Cardiac fibroblast (primary cell): ENCODE data around the gene TNNI3K.

Experiments
- DNase-seq, 2 donors: peaks; one replicate each; pipeline versions ENCODE4 v3.0.0 to v3.0.0-alpha.2; 2010; ENCODE audit warnings: low read depth in 2 of 2
- H3K4me3 ChIP-seq, 2 donors: replicated peaks in 1 of 2; 1 replicate in 1 of 2; 2 replicates in 1 of 2; pipeline ENCODE4 v1.5.1; 2011; ENCODE audit warnings: low read depth in 2 of 2, low read length in 2 of 2, mild to moderate bottlenecking in 2 of 2, moderate library complexity in 1 of 2
- TF ChIP-seq, protein P1 (sequence below): IDR thresholded peaks from one replicate; pipeline ENCODE4 v1.5.1; 2011; ENCODE audit warnings: low read depth, mild to moderate bottlenecking, low read length, inconsistent platforms

The TNNI3K gene

DNA sequence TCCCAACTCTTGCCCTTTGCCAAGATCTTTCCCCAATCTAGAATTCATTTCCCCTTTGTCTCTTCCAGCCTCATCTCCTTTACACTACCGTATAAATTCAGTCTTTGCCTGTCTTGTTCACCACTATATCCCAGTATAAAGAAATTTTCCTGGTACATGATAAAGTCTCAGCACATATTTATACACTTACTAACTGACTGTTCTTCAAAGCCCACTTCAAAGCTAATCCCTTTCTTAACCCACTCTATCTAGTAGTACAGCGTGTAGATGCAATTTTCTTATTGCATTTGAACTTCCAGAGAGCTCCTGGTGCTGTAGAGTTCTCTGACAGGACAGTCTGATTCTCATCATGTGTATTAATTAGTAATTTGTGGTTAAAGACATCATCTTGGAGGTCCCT, 199.1 kb downstream of the TNNI3K start:
- H3K4me3 ChIP-seq: no peak overlapping the region
- no peak for DNase-seq
- TF ChIP-seq, protein P1, sequence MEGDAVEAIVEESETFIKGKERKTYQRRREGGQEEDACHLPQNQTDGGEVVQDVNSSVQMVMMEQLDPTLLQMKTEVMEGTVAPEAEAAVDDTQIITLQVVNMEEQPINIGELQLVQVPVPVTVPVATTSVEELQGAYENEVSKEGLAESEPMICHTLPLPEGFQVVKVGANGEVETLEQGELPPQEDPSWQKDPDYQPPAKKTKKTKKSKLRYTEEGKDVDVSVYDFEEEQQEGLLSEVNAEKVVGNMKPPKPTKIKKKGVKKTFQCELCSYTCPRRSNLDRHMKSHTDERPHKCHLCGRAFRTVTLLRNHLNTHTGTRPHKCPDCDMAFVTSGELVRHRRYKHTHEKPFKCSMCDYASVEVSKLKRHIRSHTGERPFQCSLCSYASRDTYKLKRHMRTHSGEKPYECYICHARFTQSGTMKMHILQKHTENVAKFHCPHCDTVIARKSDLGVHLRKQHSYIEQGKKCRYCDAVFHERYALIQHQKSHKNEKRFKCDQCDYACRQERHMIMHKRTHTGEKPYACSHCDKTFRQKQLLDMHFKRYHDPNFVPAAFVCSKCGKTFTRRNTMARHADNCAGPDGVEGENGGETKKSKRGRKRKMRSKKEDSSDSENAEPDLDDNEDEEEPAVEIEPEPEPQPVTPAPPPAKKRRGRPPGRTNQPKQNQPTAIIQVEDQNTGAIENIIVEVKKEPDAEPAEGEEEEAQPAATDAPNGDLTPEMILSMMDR: no peak

- TF ChIP-seq, protein P1: no peak
- no peak overlapping the region for H3K4me3 ChIP-seq
Observed at GRCh38 chr1:74436078-74436477, 200.9 kb downstream of the TNNI3K start.

GRCh38 chr1:74437035-74437434, 201.8 kb downstream of the TNNI3K start:
- TF ChIP-seq, protein P1: no peak
- DNase-seq: no peak
- H3K4me3 ChIP-seq: no peak overlapping the region

More at GRCh38 chr1:74436078-74436477, 200.9 kb downstream of the TNNI3K start:
- DNase-seq: no peak

DNA sequence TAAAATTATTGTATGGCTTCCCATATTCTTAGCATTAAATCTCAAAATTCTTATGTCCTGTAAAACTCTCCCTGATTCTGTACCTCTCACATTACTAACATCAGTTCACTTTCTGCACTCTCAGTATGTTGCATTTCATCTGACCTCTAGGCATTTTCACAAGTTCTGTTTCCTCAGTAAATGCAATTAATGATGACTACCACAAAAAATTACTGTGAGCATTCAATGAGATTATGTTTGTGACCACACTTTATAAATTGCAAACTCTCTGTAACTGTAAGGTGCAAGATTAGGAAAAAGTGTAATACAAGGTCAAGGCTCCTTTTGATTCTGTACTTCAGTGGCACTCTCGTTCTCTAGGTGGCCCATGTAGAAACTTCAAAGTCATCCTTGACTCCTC, 216.8 kb downstream of the TNNI3K start:
- TF ChIP-seq, protein P1: no peak
- DNase-seq: no peak
- no peak overlapping the region for H3K4me3 ChIP-seq

DNA sequence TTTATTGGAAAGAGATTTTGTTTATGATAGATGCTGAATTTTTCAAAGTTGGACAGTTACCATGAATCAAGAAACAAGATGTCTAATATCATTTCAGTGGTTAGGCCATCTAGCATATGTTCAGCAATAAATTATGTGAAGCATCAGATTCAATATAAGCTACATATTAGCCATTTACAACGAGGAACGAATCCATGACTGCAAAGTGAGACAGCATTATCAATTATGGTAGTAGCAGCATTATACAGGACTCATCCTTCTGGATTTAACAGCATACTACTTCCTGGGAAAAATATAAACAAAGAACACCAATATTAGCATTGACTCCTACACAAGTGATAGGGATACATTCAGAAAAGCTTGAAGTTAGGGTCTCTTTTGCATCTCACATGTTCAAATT, 218.1 kb downstream of the TNNI3K start:
- TF ChIP-seq, protein P1: no peak
- DNase-seq: no peak
- no peak overlapping the region for H3K4me3 ChIP-seq

DNA sequence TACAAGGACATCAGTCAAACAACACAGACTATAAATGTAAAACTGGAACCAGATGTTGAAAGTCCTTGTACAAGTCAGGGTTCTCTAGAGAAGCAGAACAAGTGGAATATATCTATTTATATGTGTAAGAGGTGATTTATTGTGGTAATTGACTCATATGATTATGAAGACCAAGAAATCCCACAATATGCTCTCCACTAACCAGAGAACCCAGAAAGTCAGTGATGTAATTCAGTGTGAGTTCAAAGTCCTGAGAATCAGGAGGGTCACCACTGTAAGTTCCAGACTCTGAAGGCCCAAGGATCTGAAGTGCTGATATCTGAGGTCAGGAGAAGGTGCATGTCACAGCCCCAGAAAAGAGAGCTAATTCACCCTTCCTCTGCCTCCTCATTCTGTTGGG, 220.2 kb downstream of the TNNI3K start:
- TF ChIP-seq, protein P1: no peak
- DNase-seq: no peak
- no peak overlapping the region for H3K4me3 ChIP-seq

DNA sequence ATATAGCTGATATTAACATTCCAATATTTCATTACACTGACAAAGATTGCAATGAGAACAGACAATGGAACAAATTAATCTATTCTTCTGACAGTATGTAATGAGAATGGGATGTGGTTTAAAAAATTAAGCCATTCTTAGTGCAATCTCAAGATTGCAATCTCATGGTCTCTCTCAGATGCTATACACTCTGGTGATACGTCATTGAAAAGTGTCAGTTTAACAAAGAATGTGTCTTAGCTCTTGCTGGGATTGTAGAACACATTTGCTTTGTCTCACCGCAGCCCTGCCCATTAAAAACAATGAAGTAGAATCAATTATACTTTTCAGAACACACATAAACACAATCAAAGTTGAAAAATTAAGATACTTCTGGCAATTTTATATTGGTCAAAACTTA, 222.1 kb downstream of the TNNI3K start:
- TF ChIP-seq, protein P1: no peak
- H3K4me3 ChIP-seq: no peak overlapping the region
- DNase-seq: no peak
